Stimulated activated CD8-positive, alpha-beta memory T cell treated with anti-CD3 and anti-CD28 coated beads, Interleukin-15, amount 100 ng/mL, for 48 hours (primary cell): Measurements from ENCODE around the gene NFATC1.

Source experiments
- DNase-seq, 2 donors: peaks; one replicate each; pipeline ENCODE4 v3.0.0-alpha.2; 2020; ENCODE audit warnings: low read depth in 2 of 2

NFATC1 gene

GRCh38 chr18:79507546-79508480 lies 112.1 kb downstream of the NFATC1 start:
- DNase-seq, result no peak

GRCh38 chr18:79508565-79509535 lies 113.1 kb downstream of the NFATC1 start:
- no peak for DNase-seq

GRCh38 chr18:79509536-79509930 lies 113.8 kb downstream of the NFATC1 start:
- DNase-seq, result no peak

DNA sequence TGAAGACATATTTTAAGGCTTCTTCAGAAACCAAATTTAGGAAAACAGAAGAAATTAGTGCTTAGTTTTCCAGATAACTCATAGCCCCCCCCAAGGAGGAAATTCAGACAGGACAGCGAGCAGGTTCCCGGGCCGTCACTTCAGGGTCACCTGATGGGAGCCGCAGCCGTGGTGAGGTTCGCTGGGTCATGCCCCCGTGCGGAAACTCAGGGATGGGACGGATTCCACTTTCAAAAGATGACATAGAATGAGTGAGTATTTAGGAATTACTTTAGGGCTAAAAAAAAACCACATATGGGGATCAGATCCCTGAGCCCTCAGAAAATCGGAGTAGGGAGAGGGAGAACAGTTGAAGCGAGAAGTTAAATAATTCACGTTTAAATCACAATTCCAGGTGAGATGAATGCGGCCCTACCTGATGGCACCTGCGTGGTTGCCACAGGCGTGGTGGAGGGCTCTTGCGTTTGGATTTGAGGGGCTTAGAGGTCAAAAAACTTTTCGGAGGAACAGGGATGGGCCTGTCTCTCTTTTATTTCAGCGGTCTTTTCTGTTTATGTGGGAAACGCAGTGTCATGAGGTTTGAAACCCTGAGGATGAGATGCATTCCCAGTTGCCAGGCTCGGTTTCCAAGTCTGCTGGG lies 114.4 kb downstream of the NFATC1 start:
- no peak for DNase-seq

- no peak for DNase-seq
Measured at GRCh38 chr18:79510731-79511241, 115.1 kb downstream of the NFATC1 start.

DNA sequence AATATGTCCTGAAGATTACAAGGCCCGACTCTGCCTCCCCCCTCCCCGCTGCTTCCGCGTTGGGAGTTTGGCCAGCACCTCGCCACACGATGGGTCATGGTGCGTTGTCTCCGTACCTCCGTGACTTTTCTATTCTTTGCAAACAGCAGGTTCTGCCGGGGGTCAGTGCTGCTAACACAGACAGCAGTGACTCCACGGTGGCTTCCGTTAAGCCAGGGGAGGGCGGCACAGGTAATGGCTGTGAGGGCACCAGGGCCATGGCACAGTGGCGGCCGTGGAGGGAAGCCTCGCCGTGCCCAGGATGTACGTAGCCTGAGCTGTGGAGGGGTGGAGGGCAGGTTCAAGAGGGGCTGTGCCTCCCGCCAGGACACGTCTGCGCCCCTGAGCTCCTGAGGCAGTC lies 115.5 kb downstream of the NFATC1 start:
- no peak for DNase-seq

- no peak for DNase-seq
Measured at GRCh38 chr18:79511671-79512301, 116.1 kb downstream of the NFATC1 start.

DNA sequence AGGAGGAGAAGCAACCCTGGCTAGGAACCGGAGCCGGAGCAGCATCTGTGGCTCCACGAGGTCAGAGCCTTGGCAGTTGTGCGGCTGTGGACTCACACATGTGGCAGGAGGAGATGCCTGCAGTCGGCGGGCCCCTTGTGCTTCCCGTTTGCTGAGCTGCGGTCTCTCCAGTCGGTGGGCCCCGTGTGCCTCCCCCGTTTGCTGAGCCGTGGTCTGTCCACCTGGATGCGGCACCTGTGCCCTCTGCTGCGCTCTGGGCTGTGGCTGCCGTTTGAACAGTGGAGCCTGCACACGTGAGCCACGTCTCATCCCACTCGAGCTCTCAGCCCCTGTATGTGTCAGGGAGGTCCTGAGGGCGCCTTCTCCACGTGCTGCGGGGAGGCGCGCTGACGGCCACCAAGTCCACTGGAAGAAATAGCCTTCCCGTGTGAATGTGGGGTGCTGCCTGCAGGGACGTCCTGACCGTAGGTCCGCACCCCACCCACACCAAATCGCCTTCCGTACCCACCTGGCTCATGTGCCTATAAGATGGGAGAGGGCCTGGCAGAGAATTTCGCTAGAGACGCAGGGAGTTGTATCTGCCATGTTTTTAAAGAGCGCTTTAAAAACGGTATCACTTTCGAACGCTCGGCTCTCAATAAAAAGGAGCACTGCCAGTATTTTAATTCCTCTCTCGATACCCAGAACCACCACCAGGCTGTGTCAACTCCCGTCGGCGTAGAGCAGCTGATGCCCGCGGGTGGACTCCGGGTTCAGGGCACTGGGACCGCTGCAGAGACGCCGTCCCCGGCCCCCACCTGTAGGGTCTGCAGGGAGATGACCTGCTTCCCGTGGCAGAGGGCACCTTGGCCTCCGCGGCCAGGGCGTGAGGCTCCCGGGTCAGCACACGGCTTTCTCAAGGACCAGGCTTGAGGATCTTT lies 117.0 kb downstream of the NFATC1 start:
- no peak for DNase-seq

DNA sequence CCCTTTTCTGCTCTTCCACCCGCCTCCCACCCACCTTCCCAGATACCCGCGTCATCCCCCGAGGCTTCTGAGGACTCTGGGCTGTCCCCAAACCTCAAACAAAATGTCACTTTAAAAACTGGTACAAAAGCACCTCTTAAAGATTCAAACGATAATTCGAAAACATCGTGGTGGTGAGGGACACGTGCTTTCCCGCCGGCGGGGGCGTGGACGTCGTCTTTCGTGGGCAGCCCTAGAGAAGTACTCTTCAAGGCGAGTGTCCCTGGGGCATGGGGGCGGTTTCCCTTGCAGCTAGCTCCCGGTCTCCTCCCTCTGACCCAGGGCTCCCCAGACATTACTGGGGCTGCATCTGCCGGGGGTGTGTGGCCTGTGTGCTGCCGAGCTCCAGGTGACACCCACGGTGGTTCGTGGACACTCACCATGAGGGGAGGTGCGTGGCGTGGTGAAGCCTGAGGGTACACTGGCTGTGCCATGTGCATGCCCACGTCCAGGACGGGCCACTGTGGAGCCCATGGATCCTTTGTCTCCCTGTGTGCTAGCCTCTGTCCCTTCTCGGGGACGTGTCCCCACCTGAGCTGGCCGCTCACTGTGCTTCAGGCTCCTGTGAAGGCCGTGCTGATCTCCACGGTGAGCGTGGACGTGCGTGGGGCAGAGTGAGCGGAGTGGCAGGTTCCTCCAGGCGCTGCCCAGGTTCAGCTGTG lies 117.8 kb downstream of the NFATC1 start:
- no peak for DNase-seq

GRCh38 chr18:79515331-79515730 lies 119.6 kb downstream of the NFATC1 start:
- no peak for DNase-seq

DNA sequence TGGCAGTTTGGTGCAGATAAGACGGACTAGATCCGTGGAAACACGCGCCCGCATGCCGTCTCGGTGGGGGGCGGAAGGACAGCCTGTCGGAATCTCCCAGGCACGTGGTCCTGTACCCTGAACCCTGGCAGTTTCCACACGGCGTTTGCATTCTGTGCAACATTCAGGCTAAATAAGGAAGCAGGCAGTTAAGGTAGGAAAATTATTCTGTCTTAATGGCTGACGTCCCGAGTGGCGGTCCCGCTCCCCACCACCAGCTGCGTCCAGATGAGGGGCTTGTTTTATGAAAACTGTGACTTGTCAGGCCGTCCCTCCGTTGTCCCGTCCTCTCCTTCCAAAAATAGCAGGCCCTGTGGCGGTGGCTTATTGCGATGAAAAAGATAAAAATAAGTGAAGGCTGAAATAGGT lies 120.2 kb downstream of the NFATC1 start:
- DNase-seq, result no peak

GRCh38 chr18:79516441-79516931 lies 120.8 kb downstream of the NFATC1 start:
- DNase-seq, result no peak

- peak in 1 of 2 donors; percentile 46 for DNase-seq
Measured at GRCh38 chr18:79517341-79517740, 121.6 kb downstream of the NFATC1 start.

DNA sequence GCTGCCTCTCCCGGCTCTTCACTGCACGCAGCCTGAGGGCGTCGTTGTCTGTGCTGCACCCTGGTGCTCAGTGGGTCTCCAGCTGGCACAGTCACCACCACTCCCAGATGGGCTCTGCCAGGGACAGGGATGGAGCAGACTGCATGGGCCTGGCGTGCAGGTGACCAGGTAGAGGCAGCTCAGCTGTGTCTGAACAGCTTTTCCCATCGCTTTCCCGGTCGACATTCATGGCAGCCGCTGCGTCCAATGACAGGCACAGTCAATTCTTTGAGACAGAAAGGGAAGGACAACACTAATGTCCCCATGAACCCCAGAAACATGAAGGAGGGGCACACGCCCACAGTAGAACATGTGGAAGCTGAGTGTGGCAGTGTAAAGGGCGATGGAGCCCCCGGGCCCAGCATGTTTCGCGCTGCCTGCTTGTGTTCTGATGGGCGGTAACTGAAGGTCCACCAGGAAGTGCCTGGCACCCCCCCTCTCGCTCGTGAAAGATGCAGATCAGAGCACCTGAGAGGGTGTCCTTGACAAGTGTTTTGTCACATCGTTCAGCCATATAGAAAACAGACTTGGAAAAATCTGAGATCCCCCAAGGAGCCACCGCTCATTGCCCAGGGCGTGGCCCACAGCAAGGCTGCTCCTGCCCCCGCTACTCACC lies 122.4 kb downstream of the NFATC1 start:
- DNase-seq, result no peak

GRCh38 chr18:79518683-79519128 lies 123.0 kb downstream of the NFATC1 start:
- no peak for DNase-seq

DNA sequence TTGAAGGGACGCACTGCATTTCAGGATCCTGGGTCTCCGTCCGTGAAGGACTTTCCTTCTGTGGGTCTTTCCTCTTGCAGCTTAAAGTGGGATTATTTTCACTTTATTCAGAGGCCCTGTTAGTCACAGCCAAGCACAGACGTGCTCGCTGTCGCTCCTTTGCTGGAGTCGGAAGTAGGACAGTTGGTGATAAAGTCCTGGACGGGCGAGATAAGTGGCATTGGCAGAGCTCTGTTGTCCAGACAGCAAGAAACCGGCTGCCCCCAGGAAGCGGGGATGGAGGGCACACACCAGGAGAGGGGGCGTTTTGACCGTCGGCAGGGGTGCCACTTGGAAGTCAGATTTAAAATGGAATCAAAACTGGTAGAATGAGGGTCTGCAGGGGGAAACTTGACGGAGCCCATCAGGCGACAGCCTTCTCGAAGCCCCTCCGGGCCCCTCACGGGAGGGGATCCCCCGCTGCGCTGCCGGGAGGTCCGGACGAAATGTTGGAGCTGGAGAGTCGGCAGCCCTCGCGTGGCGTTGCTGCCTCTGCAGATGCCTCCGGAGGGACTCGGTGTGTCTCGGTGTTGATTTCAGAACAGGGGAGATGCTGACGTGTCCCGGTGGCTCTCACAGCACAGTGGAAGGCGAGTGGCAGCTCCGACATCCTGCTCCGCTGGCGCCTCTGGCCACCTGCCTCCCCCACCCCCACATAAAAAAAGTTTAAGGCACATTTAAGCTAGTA lies 124.2 kb downstream of the NFATC1 start:
- DNase-seq, result peak in 1 of 2 donors; percentile 47

DNA sequence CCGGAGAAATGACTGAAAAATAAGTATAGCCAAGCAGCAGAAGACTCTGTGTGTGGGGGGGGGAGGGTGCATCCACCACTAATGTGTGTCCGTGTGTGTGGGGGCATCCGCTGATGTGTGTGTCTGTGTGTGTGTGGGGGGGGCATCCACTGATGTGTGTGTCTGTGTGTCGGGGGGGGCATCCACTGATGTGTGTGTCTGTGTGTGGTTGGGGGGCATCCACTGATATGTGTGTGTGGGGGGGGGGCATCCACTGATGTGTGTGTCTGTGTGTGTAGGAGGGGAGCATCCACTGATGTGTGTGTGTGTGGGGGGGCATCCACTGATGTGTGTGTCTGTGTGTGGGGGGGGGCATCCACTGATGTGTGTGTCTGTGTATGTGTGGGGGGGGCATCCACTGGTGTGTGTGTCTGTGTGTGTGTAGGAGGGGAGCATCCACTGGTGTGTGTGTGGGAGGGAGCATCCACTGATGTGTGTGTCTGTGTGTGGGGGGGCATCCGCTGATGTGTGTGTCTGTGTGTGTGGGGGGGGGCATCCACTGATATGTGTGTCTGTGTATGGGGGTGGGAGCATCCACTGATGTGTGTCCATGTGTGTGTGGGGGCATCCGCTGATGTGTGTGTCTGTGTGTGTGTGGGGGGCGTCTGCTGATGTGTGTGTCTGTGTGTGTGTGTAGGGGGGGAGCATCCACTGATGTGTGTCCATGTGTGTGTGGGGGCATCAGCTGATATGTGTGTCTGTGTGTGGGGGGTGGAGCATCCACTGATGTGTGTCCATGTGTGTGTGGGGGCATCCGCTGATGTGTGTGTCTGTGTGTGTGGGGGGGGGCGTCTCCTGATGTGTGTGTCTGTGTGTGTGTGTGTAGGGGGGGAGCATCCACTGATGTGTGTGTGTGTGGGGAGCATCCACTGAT lies 125.0 kb downstream of the NFATC1 start:
- DNase-seq, result no peak
